ENCODE data around the gene RFPL1. TPM values are rescaled to one million over a fixed set of nuclear protein-coding genes. Genes with fewer than 3 reads are reported as not detected.

Gene RFPL1
- total RNA-seq, 1 donor from 2014 or later = not detected

GRCh38 chr22:29426476-29426875 is 11.9 kb upstream of the RFPL1 start:
- H3K36me3 ChIP-seq (ENCODE audit: control insufficient read depth, insufficient read depth, low read length) = no peaks in the 10 kb centered on the region
- DNase-seq (ENCODE audit: low read depth) = no peak
- no peak overlapping the region for H3K4me3 ChIP-seq (ENCODE audit: low read depth, low read length)
- H3K27me3 ChIP-seq (ENCODE audit: control insufficient read depth, insufficient read depth, low read length) = peaks cover 4% of the 10 kb centered on the region
- no peak for TF ChIP-seq CTCF (IDR thresholded peaks at IDR 0.05; ENCODE audit: insufficient read depth, low read length, poor library complexity, severe bottlenecking)

DNA sequence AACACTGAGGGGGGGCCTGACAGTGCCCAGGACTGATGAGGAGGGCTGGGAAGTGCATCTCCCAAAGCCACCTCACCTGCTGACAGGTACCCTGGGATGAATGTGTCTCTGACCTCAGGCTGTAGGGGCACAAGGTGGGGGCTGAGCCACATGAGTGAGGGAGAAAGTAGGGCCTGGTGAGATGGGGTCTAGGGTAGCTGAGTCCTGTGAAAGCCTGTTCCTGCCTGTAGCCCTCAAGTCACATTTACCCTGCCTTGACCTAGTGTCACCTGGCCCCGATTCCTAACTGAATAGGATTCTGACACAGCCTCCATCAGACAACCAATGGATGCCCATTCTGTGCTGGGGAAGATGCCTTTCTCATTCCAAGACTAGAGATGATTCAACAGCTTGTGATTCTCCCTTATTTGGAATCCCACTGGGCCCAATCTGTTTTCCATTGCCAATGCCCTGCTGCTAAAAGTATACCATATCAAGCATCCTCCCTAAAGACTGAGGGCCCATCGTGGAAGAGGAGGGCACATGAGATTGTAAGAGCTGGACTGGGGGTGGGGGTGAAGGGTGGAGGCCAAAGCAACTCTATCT is 11.1 kb upstream of the RFPL1 start:
- H3K4me3 ChIP-seq (ENCODE audit: low read depth, low read length) = no peak overlapping the region
- H3K36me3 ChIP-seq (ENCODE audit: control insufficient read depth, insufficient read depth, low read length) = no peaks in the 10 kb centered on the region
- no peak for DNase-seq (ENCODE audit: low read depth)
- peaks cover 4% of the 10 kb centered on the region for H3K27me3 ChIP-seq (ENCODE audit: control insufficient read depth, insufficient read depth, low read length)
- no peak for TF ChIP-seq CTCF (IDR thresholded peaks at IDR 0.05; ENCODE audit: insufficient read depth, low read length, poor library complexity, severe bottlenecking)

DNA sequence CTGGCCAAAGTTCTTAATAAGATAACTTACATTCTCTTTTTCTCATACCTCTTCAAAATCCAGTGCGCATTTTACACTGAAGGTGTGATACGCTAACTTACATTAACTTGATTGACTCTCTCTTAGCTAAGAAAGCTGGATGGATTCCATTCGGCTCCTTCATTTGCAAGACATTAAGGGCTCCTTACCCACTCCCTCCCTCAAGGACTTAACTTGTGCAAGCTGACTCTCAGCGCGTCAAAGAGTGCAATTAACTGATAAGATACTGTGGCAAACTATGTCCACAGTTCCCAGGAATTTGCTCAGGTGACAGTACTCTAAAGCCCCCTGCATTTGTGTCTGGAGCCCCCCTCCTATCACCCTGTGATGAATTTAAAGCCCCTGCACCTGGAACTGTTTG is 6.4 kb upstream of the RFPL1 start:
- H3K36me3 ChIP-seq (ENCODE audit: control insufficient read depth, insufficient read depth, low read length) = no peaks in the 10 kb centered on the region
- H3K4me3 ChIP-seq (ENCODE audit: low read depth, low read length) = no peak overlapping the region
- H3K27me3 ChIP-seq (ENCODE audit: control insufficient read depth, insufficient read depth, low read length) = peaks cover 7% of the 10 kb centered on the region
- DNase-seq (ENCODE audit: low read depth) = no peak
- no peak for TF ChIP-seq CTCF (IDR thresholded peaks at IDR 0.05; ENCODE audit: insufficient read depth, low read length, poor library complexity, severe bottlenecking)

DNA sequence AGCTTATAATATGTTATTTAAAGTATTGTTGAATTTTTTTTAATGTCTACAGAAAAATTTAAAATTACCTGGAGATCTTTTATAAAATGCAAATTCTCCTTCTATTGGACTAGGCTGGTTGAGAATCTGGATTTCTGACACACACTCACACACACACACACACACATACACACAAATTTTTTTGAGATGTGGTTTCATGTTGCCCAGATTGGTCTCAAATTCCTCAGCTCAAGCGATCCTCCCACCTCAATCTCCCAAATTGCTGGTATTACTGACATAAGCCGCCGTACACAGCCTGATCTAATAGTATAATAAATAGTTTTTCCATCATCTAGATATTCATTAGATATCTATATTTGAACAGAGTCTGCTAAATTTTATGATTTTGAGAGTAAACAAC is 4.5 kb upstream of the RFPL1 start:
- Histone ChIP-seq H3K4me3 (ENCODE audit: low read depth, low read length) (no peak overlapping the region), H3K27me3 (ENCODE audit: control insufficient read depth, insufficient read depth, low read length) (peaks cover 7% of the 10 kb centered on the region), H3K36me3 (ENCODE audit: control insufficient read depth, insufficient read depth, low read length) (no peaks in the 10 kb centered on the region)
- TF ChIP-seq CTCF (IDR thresholded peaks at IDR 0.05; ENCODE audit: insufficient read depth, low read length, poor library complexity, severe bottlenecking) = no peak
- no peak for DNase-seq (ENCODE audit: low read depth)

DNA sequence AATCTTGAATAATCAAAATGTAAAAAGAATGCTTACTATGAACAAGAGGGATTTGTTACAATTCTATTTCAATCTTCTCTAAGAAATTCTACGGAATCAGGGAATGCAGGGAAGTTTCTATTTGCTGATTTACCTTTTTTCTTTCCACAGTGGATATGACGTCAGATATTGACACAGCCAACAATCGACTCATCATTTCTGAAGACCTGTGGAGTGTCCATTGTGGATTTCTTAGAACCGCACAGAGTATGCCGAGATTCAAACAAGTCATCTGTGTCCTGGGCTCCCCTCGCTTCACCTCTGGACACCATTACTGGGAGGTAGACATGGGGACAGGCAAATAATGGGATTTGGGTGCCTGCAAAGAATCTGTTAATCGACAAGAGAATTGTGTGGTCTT is 4.1 kb upstream of the RFPL1 start:
- Histone ChIP-seq H3K27me3 (ENCODE audit: control insufficient read depth, insufficient read depth, low read length) (peaks cover 7% of the 10 kb centered on the region), H3K36me3 (ENCODE audit: control insufficient read depth, insufficient read depth, low read length) (no peaks in the 10 kb centered on the region), H3K4me3 (ENCODE audit: low read depth, low read length) (no peak overlapping the region)
- DNase-seq (ENCODE audit: low read depth) = no peak
- TF ChIP-seq CTCF (IDR thresholded peaks at IDR 0.05; ENCODE audit: insufficient read depth, low read length, poor library complexity, severe bottlenecking) = no peak

Data from kidney epithelial cell (primary cell).